HEK293 (cell line): ENCODE measurements around the gene ZNF579.

ENCODE experiments used
- SCRT1 ChIP-seq: fragments of 450-650 bp; formaldehyde crosslinking; IDR thresholded peaks from 2 replicates; pipeline ENCODE4 v1.5.1; 2016; ENCODE audit warnings: missing biosample characterization, missing genetic modification characterization, borderline replicate concordance
- ZNF140 ChIP-seq: fragments of 450-650 bp; formaldehyde crosslinking; IDR thresholded peaks from 2 replicates; pipeline ENCODE4 v1.5.1; 2016; ENCODE audit warnings: missing biosample characterization, missing genetic modification characterization
- ZNF24 ChIP-seq: fragments of 450-650 bp; formaldehyde crosslinking; IDR thresholded peaks from 2 replicates; pipeline ENCODE4 v1.5.1; 2016; ENCODE audit warnings: missing biosample characterization, missing genetic modification characterization
- ZNF391 ChIP-seq: fragments of 450-650 bp; formaldehyde crosslinking; IDR thresholded peaks from 2 replicates; pipeline ENCODE4 v1.5.1; 2016; ENCODE audit warnings: low read depth, missing biosample characterization, missing genetic modification characterization, borderline replicate concordance
- TF ChIP-seq, protein P1 (sequence below): fragments of 450-650 bp; formaldehyde crosslinking; IDR thresholded peaks from 2 replicates; pipeline ENCODE4 v1.5.1; 2016; ENCODE audit warnings: missing biosample characterization, missing genetic modification characterization
- TF ChIP-seq, protein P2 (sequence below): fragments of 450-650 bp; formaldehyde crosslinking; IDR thresholded peaks from 2 replicates; pipeline ENCODE4 v1.5.1; 2016; ENCODE audit warnings: missing biosample characterization, missing genetic modification characterization

- TF ChIP-seq ZNF391 (tag by site-specific recombination), result no peak
- TF ChIP-seq, protein P1, sequence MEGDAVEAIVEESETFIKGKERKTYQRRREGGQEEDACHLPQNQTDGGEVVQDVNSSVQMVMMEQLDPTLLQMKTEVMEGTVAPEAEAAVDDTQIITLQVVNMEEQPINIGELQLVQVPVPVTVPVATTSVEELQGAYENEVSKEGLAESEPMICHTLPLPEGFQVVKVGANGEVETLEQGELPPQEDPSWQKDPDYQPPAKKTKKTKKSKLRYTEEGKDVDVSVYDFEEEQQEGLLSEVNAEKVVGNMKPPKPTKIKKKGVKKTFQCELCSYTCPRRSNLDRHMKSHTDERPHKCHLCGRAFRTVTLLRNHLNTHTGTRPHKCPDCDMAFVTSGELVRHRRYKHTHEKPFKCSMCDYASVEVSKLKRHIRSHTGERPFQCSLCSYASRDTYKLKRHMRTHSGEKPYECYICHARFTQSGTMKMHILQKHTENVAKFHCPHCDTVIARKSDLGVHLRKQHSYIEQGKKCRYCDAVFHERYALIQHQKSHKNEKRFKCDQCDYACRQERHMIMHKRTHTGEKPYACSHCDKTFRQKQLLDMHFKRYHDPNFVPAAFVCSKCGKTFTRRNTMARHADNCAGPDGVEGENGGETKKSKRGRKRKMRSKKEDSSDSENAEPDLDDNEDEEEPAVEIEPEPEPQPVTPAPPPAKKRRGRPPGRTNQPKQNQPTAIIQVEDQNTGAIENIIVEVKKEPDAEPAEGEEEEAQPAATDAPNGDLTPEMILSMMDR (tag by site-specific recombination), result no peak
- TF ChIP-seq SCRT1, result no peak
- TF ChIP-seq, protein P2, sequence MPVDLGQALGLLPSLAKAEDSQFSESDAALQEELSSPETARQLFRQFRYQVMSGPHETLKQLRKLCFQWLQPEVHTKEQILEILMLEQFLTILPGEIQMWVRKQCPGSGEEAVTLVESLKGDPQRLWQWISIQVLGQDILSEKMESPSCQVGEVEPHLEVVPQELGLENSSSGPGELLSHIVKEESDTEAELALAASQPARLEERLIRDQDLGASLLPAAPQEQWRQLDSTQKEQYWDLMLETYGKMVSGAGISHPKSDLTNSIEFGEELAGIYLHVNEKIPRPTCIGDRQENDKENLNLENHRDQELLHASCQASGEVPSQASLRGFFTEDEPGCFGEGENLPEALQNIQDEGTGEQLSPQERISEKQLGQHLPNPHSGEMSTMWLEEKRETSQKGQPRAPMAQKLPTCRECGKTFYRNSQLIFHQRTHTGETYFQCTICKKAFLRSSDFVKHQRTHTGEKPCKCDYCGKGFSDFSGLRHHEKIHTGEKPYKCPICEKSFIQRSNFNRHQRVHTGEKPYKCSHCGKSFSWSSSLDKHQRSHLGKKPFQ (tag by site-specific recombination), result no peak
- TF ChIP-seq ZNF24, result no peak
- no peak for TF ChIP-seq ZNF140
These were observed 39.6 kb downstream of the ZNF579 start for GRCh38 chr19:55541091-55541490.
